GM12872 (cell line): Measurements from ENCODE around the gene GPR12.

ENCODE experiments used
- CTCF ChIP-seq: IDR thresholded peaks from 3 replicates; pipeline ENCODE4 v1.5.1; 2011; ENCODE audit warnings: low read depth, mild to moderate bottlenecking, low read length, moderate library complexity; ENCODE audit not compliant: insufficient read depth

The GPR12 gene

DNA sequence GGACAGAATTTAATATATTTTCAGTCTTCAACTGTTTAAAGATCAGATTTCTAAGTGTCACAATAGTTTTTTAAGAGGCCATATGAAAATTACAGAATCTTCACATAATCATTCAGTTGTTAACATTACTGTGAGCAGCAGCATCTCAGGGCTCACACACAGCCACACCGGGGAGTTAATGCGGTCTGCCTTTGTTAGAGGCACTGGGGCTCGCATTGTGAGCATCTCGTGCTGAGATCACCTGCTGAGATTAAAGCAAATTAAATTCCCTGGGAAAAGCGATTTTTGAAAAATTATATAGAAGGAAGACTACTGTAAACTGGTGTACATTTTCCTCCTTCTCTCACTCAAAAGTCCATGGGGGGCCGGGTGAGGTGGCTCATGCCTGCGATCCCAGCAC lies 16.6 kb downstream of the GPR12 start:
- no peak for TF ChIP-seq CTCF

- no peak for TF ChIP-seq CTCF
Observed at GRCh38 chr13:26742691-26743358, 17.8 kb downstream of the GPR12 start.

DNA sequence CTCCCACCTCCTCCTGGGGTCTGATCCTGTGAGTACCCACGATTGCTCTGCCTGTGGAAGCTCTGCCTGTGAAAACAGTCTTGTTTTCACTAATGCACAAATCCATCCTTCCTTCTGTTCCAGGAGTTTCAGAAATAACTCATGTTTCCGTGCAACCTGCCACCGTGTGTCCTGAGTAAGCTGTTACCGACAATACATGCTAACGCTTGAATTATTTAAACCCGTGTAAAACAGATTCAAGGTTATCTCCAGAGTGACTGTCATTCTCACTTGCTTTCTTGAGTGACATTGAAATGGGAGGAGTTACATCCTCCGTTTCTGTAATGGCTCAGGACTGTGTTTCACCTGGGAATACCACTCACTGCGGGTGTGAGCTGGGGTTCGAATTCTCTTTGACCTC lies 24.9 kb downstream of the GPR12 start:
- no peak for TF ChIP-seq CTCF

GRCh38 chr13:26727633-26728032 lies 33.0 kb downstream of the GPR12 start:
- no peak for TF ChIP-seq CTCF

GRCh38 chr13:26727122-26727521 lies 33.5 kb downstream of the GPR12 start:
- TF ChIP-seq CTCF, result no peak

DNA sequence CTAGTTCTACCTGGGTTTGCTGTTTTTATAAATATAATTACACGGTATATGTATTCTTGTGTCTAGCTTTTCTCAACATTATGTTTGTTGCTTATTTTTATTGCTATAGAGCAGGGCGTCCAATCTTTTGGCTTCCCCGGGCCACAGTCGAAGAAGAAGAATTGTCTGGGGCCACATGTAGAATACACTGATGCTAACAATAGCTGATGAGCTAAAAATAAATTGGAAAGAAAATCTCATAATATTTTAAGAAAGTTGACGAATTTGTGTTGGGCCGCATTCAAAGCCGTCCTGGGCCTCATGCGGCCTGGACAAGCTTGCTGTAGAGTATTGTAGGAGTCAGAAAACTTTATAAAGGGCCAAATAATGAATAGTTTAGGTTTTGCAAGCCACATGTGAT lies 33.9 kb downstream of the GPR12 start:
- no peak for TF ChIP-seq CTCF

DNA sequence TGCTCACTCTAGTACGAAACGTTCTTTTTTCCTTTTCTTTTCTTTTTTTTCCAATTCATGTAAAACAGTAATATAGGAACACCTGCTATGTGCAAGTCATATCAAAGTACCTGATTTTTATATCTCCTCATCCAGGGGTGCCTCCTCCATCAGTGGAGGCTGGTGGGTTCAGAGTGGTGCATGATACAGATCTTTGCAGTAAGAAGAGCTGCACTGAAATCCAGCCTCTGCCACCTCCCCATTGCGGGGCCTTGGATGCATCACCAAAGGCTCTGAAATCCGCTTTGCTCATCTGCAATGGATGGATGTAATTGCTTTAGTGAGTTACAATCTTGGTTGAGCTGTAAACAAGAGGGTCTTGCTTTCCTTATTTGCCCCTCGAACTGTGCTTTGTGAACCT lies 38.3 kb downstream of the GPR12 start:
- TF ChIP-seq CTCF, result no peak
